Type B pancreatic cell (in vitro differentiated cells): ENCODE data around the gene TIMM44. TPM values are rescaled to one million over a fixed set of nuclear protein-coding genes. Genes with fewer than 3 reads are reported as not detected.

ENCODE experiments used
- DNase-seq: peaks from one replicate; pipeline ENCODE4 v3.0.0; 2021; ENCODE audit warnings: mixed read lengths; ENCODE audit not compliant: unreplicated experiment; ENCODE audit errors: extremely low spot score
- H3K27ac Mint-ChIP-seq: 2 replicates; pipeline ENCODE4 v1.8.0; 2021; ENCODE audit warnings: mild to moderate bottlenecking, mixed read lengths
- H3K27me3 Mint-ChIP-seq: 2 replicates; pipeline ENCODE4 v1.8.0; 2021; ENCODE audit warnings: mixed read lengths
- H3K36me3 Mint-ChIP-seq: 2 replicates; pipeline ENCODE4 v1.8.0; 2021; ENCODE audit warnings: mixed read lengths
- H3K4me1 Mint-ChIP-seq: one replicate; pipeline ENCODE4 v1.8.0; 2021; ENCODE audit warnings: mixed read lengths; ENCODE audit not compliant: unreplicated experiment
- H3K4me3 Mint-ChIP-seq: 2 replicates; pipeline ENCODE4 v1.8.0; 2021; ENCODE audit warnings: mild to moderate bottlenecking, mixed read lengths
- H3K9me3 Mint-ChIP-seq: 2 replicates; pipeline ENCODE4 v1.8.0; 2021; ENCODE audit warnings: mixed read lengths
- CTCF ChIP-seq: fragments of 200-600 bp; sonication (generic); conservative IDR thresholded peaks from 2 replicates; pipeline ENCODE4 v1.5.0; 2021; ENCODE audit warnings: antibody characterized with exemption, mild to moderate bottlenecking
- total RNA-seq: library from RNA; stranded (reverse); gene quantifications from 2 replicates; pipeline ENCODE4 v1.2.1, GENCODE V29; 2021; ENCODE audit warnings: low replicate concordance

TIMM44 gene
- total RNA-seq, 1 donor from 2014 or later: 80.4 TPM

GRCh38 chr19:7924651-7925170, 18.8 kb downstream of the TIMM44 start:
- H3K27me3 Mint-ChIP-seq: peaks cover 5% of the 10 kb centered on the region
- DNase-seq: no peak
- TF ChIP-seq CTCF: no peak
- H3K27ac Mint-ChIP-seq: peak overlapping the region; percentile 70
- peaks cover 27% of the 10 kb centered on the region for H3K4me1 Mint-ChIP-seq
- H3K4me3 Mint-ChIP-seq: peak overlapping the region; percentile 73
- peaks cover 4% of the 10 kb centered on the region for H3K36me3 Mint-ChIP-seq
- no peaks in the 10 kb centered on the region for H3K9me3 Mint-ChIP-seq

GRCh38 chr19:7924241-7924640, 19.2 kb downstream of the TIMM44 start:
- no peak for DNase-seq
- peaks cover 4% of the 10 kb centered on the region for H3K36me3 Mint-ChIP-seq
- H3K9me3 Mint-ChIP-seq: no peaks in the 10 kb centered on the region
- no peak for TF ChIP-seq CTCF
- peak overlapping the region; percentile 70 for H3K27ac Mint-ChIP-seq
- peak overlapping the region; percentile 82 for H3K4me3 Mint-ChIP-seq
- H3K27me3 Mint-ChIP-seq: peaks cover 7% of the 10 kb centered on the region
- H3K4me1 Mint-ChIP-seq: peaks cover 28% of the 10 kb centered on the region

GRCh38 chr19:7923295-7924191, 19.9 kb downstream of the TIMM44 start:
- TF ChIP-seq CTCF: no peak
- H3K9me3 Mint-ChIP-seq: no peaks in the 10 kb centered on the region
- H3K36me3 Mint-ChIP-seq: peaks cover 3% of the 10 kb centered on the region
- no peak for DNase-seq
- H3K27me3 Mint-ChIP-seq: peaks cover 8% of the 10 kb centered on the region
- peak overlapping the region; percentile 65 for H3K4me3 Mint-ChIP-seq
- peak overlapping the region; percentile 43 for H3K27ac Mint-ChIP-seq
- peaks cover 22% of the 10 kb centered on the region for H3K4me1 Mint-ChIP-seq

- DNase-seq: no peak
- H3K4me3 Mint-ChIP-seq: peak overlapping the region; percentile 65
- H3K9me3 Mint-ChIP-seq: no peaks in the 10 kb centered on the region
- peaks cover 17% of the 10 kb centered on the region for H3K4me1 Mint-ChIP-seq
- H3K36me3 Mint-ChIP-seq: no peaks in the 10 kb centered on the region
- H3K27ac Mint-ChIP-seq: peak overlapping the region; percentile 43
- no peak for TF ChIP-seq CTCF
- peaks cover 15% of the 10 kb centered on the region for H3K27me3 Mint-ChIP-seq
Observed at GRCh38 chr19:7922836-7923195, 20.6 kb downstream of the TIMM44 start.

DNA sequence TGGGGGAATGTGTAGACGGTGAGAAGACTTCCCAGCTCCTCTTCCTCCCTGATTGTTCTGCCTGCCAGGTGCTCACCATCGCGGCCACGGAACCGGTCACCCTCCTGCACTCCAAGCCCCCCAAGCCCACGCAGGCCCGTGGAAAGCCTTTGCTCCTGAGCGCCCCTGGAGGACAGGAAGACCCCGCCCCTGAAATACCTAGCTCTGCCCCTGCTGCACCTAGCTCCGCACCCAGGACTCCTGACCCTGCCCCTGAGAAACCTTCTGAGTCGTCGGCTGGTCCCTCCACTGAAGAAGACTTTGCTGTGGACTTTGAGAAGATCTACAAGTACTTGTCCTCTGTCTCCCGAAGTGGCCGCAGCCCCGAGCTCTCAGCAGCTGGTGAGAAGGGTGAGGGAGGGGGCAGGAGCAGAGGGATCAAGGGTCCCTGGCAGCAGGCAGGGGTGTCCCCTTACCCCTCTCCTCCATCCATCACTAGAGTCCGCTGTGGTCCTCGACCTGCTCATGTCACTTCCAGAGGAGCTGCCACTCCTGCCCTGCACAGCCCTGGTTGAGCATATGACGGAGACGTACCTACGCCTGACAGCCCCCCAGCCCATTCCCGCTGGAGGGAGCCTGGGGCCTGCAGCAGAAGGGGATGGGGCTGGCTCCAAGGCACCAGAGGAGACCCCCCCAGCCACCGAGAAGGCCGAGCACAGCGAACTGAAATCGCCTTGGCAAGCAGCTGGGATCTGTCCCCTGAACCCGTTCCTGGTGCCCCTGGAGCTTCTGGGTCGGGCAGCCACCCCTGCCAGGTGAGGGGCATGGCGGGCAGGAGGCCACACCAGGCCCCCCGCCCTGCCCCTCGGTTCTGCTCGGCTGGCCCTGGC, 21.3 kb downstream of the TIMM44 start:
- peaks cover 17% of the 10 kb centered on the region for H3K27me3 Mint-ChIP-seq
- DNase-seq: no peak
- no peak for TF ChIP-seq CTCF
- no peaks in the 10 kb centered on the region for H3K9me3 Mint-ChIP-seq
- no peak overlapping the region for H3K27ac Mint-ChIP-seq
- peaks cover 17% of the 10 kb centered on the region for H3K4me1 Mint-ChIP-seq
- H3K4me3 Mint-ChIP-seq: peak overlapping the region; percentile 63
- no peaks in the 10 kb centered on the region for H3K36me3 Mint-ChIP-seq
